PC-3 (cell line): ENCODE data around the gene SLC35E3.

ENCODE experiments used
- EZH2 ChIP-seq: fragments of 300-600 bp; sonication (generic); IDR thresholded peaks from one replicate; pipeline ENCODE4 v1.6.1; 2017; ENCODE audit warnings: antibody characterized with exemption, mild to moderate bottlenecking, low read length; ENCODE audit not compliant: unreplicated experiment
- EZH2phosphoT487 ChIP-seq: fragments of 300-600 bp; sonication (generic); IDR thresholded peaks from 2 replicates; pipeline ENCODE4 v1.6.1; 2018; ENCODE audit warnings: mild to moderate bottlenecking, antibody characterized with exemption, low read length, borderline replicate concordance
- TF ChIP-seq, protein P1 (sequence below): fragments of 300-600 bp; sonication (generic); conservative IDR thresholded peaks from 2 replicates; pipeline ENCODE4 v1.5.1; 2017; ENCODE audit warnings: antibody characterized with exemption, low read depth, mild to moderate bottlenecking, low read length

DNA sequence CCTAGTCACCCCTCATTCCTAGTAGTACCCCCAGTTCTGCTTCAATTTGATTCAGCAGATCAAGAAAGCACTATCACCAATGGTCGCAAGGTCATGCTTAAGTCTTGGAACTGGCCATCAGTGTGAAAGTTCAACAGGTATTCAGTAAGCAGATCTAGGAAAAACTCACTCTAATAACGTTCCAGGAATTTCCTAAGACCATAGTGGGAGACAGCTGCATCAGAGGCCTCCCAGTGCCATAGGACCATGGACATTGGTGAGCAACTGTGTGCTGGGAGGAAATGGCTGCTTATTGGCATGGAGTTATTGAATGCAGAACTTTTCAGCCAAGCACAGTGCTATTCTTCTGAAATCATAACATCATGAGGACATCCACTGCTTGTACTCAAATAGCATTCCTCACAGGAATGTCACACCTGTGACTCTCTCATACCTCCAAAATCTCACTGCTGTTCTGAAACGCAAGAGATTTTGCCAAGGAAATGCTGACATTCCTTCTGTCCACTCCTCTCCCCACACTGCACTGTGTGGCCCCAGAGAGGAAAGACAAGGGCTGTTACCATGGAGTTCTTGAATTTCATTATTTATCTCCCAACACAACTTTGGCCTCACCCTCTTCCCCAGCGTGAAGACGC lies 31.1 kb downstream of the SLC35E3 start:
- TF ChIP-seq, protein P1, sequence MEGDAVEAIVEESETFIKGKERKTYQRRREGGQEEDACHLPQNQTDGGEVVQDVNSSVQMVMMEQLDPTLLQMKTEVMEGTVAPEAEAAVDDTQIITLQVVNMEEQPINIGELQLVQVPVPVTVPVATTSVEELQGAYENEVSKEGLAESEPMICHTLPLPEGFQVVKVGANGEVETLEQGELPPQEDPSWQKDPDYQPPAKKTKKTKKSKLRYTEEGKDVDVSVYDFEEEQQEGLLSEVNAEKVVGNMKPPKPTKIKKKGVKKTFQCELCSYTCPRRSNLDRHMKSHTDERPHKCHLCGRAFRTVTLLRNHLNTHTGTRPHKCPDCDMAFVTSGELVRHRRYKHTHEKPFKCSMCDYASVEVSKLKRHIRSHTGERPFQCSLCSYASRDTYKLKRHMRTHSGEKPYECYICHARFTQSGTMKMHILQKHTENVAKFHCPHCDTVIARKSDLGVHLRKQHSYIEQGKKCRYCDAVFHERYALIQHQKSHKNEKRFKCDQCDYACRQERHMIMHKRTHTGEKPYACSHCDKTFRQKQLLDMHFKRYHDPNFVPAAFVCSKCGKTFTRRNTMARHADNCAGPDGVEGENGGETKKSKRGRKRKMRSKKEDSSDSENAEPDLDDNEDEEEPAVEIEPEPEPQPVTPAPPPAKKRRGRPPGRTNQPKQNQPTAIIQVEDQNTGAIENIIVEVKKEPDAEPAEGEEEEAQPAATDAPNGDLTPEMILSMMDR, result no peak
- TF ChIP-seq EZH2 (no peak), EZH2phosphoT487 (no peak)
